Measurements from ENCODE around the gene RFLNA. TPM values are rescaled to one million over a fixed set of nuclear protein-coding genes. Genes with fewer than 3 reads are reported as not detected.

The RFLNA gene
- total and polyA plus RNA-seq, 2 of the 13 experiments (the other 11 are each of a cell fraction or from before 2014, with no cell fraction given): not detected

- peak; percentile 93 for TF ChIP-seq ZNF329 (CRISPR knock-in tag; IDR thresholded peaks at IDR 0.05; ENCODE audit: low read depth)
- TF ChIP-seq SSRP1 (CRISPR knock-in tag; IDR thresholded peaks at IDR 0.05): no peak
- ATAC-seq (no peak), FAIRE-seq (no peak), DNase-seq (ENCODE audit: low spot score) (no peak)
- Histone ChIP-seq H3K9ac (ENCODE audit: insufficient read depth, low read depth, low read length) (no peak overlapping the region), H4K20me1 (ENCODE audit: insufficient read depth, low read length) (no peaks in the 10 kb centered on the region), H3K4me2 (ENCODE audit: low read depth, low read length) (no peak overlapping the region), H3K79me2 (ENCODE audit: insufficient read depth, low read length) (no peaks in the 10 kb centered on the region), H3K27me3 (ENCODE audit: control insufficient read depth in 1 of 2, insufficient read depth in 2 of 2, low read length in 2 of 2) (peaks cover 5 to 29% of the 10 kb centered on the region in 2 experiments; a peak in 4 of 5 replicates), H3K36me3 (replicated peaks in 1 of 2; ENCODE audit: control insufficient read depth in 1 of 2, insufficient read depth in 2 of 2, low read length in 2 of 2) (no peaks in the 10 kb centered on the region), H2AFZ (ENCODE audit: low read length) (no peak overlapping the region), H3K4me1 (ENCODE audit: insufficient read depth, low read length) (no peaks in the 10 kb centered on the region), H3K9me3 (ENCODE audit: low read length) (no peaks in the 10 kb centered on the region), H3K27ac (ENCODE audit: extremely low read length, insufficient read depth, low read length) (no peak overlapping the region), H3K4me3 (replicated peaks in 1 of 3; ENCODE audit: insufficient read depth in 1 of 3, low read depth in 2 of 3, low read length in 3 of 3) (no peak overlapping the region)
- POLR2A ChIA-PET: no interaction called here
- CTCF ChIA-PET (ENCODE audit: low intra/inter-chr PET ratio, low total read pairs): no interaction called here
- no TSS peak for BruUV-seq (replicated peaks)
- 25% methylated on average over 3 of the region's 3 CpGs for WGBS (ENCODE audit: low lambda C conversion rate)
- in situ Hi-C loops (cut with HindIII; ENCODE audit: extremely low pct_ligation_motif_present, low pct_unique_long_range_greater_than_20kb): no loop called here
- intact Hi-C loops (cut with micrococcal nuclease; ENCODE audit: unreplicated experiment): no loop called here
Measured at GRCh38 chr12:124310785-124311184, 15.9 kb downstream of the RFLNA start.

DNA sequence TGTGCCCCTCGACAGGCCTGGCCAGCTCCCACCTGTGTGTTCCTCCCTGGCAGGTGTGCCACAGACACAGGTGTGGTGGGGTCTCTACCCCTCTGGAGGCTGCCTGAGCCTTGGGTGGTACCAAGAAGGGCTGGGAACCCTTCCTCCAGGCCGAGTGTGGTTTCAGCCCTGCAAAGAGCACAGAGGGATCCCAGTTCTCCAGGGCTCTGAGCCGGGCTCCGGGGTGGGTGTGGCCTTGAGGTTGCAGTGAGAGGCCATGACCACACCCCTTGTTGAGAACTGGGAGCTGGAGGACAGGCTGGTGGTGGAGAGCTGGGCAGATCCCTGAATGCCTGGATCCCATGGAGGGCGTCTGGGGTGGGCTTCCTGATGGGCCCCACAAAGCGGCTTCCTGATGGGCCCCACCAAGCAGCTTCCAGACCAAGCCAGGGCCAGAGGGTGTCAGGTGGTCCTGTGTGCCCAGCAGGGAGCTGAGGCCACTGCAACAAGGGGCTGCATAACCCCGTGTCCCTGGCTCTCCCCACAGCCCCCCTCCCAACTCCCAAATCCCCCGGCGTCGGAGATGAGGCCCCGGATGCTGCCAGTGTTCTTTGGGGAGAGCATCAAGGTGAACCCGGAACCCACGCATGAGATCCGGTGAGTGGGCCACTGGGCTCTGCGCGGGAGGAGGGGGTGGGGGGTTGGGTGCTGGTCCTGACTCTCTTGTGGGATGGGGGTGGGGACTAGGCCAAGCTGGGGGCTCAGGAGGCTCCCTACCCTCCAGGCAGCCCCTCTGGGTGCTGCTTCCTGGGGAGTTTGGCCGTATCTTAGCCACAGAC, 16.6 kb downstream of the RFLNA start:
- no peaks in the 10 kb centered on the region for H3K9me3 ChIP-seq (ENCODE audit: low read length)
- TF ChIP-seq MZF1 (CRISPR knock-in tag; IDR thresholded peaks at IDR 0.05; ENCODE audit: borderline replicate concordance) (no peak), ZNF446 (CRISPR knock-in tag; IDR thresholded peaks at IDR 0.05) (no peak), TRIM24 (CRISPR knock-in tag; IDR thresholded peaks at IDR 0.05) (no peak), BRCA1 (CRISPR knock-in tag; IDR thresholded peaks at IDR 0.05) (no peak), ZNF878 (CRISPR knock-in tag; IDR thresholded peaks at IDR 0.05) (no peak), TFE3 (CRISPR knock-in tag; IDR thresholded peaks at IDR 0.05) (no peak), TFDP1 (CRISPR knock-in tag; IDR thresholded peaks at IDR 0.05; ENCODE audit: borderline replicate concordance) (no peak)
- no peak overlapping the region for H2AFZ ChIP-seq (ENCODE audit: low read length)
- CTCF ChIA-PET (ENCODE audit: low intra/inter-chr PET ratio, low total read pairs): no interaction called here
- H3K27ac ChIP-seq (ENCODE audit: extremely low read length, insufficient read depth, low read length): no peak overlapping the region
- FAIRE-seq (no peak), ATAC-seq (peak; percentile 31; the same call in 2 of the 3 replicates), DNase-seq (ENCODE audit: low spot score) (no peak)
- in situ Hi-C loops (cut with HindIII; ENCODE audit: extremely low pct_ligation_motif_present, low pct_unique_long_range_greater_than_20kb) (no loop called here), intact Hi-C loops (cut with micrococcal nuclease; ENCODE audit: unreplicated experiment) (no loop called here)
- no peak overlapping the region for H3K9ac ChIP-seq (ENCODE audit: insufficient read depth, low read depth, low read length)
- H3K4me3 ChIP-seq (replicated peaks in 1 of 3; ENCODE audit: insufficient read depth in 1 of 3, low read depth in 2 of 3, low read length in 3 of 3): no peak overlapping the region
- H3K36me3 ChIP-seq (replicated peaks in 1 of 2; ENCODE audit: control insufficient read depth in 1 of 2, insufficient read depth in 2 of 2, low read length in 2 of 2): no peaks in the 10 kb centered on the region
- no peaks in the 10 kb centered on the region for H4K20me1 ChIP-seq (ENCODE audit: insufficient read depth, low read length)
- H3K79me2 ChIP-seq (ENCODE audit: insufficient read depth, low read length): no peaks in the 10 kb centered on the region
- 20% methylated on average over 5 of the region's 17 CpGs for WGBS (ENCODE audit: low lambda C conversion rate)
- POLR2A ChIA-PET: no interaction called here
- BruUV-seq (replicated peaks): no TSS peak
- H3K4me1 ChIP-seq (ENCODE audit: insufficient read depth, low read length): no peaks in the 10 kb centered on the region
- H3K27me3 ChIP-seq (ENCODE audit: control insufficient read depth in 1 of 2, insufficient read depth in 2 of 2, low read length in 2 of 2): peaks cover 5 to 26% of the 10 kb centered on the region in 2 experiments; a peak in 4 of 5 replicates
- no peak overlapping the region for H3K4me2 ChIP-seq (ENCODE audit: low read depth, low read length)
